Hepatocyte (in vitro differentiated cells): ENCODE measurements around the gene MARK2. TPM values are rescaled to one million over a fixed set of nuclear protein-coding genes. Genes with fewer than 3 reads are reported as not detected.

ENCODE experiments used
- DNase-seq: peaks from one replicate; pipeline ENCODE4 v3.0.0-alpha.2; 2016; ENCODE audit warnings: low spot score
- H2AFZ ChIP-seq: fragments of 200-600 bp; sonication (generic); 2 replicates; pipeline ENCODE4 v1.6.0; 2016; ENCODE audit warnings: antibody characterized with exemption, mild to moderate bottlenecking
- H3K27ac ChIP-seq: fragments of 200-600 bp; sonication (generic); 2 replicates; pipeline ENCODE4 v1.5.1; 2016; ENCODE audit warnings: mild to moderate bottlenecking
- H3K27me3 ChIP-seq: fragments of 200-600 bp; sonication (generic); 2 replicates; pipeline ENCODE4 v1.6.1; 2016
- H3K36me3 ChIP-seq: fragments of 200-600 bp; sonication (generic); replicated peaks from 2 replicates; pipeline ENCODE4 v1.5.1; 2016; ENCODE audit warnings: low read depth; ENCODE audit not compliant: insufficient read depth
- H3K4me1 ChIP-seq: fragments of 200-600 bp; sonication (generic); 2 replicates; pipeline ENCODE4 v1.5.1; 2016; ENCODE audit warnings: mild to moderate bottlenecking, moderate library complexity; ENCODE audit not compliant: insufficient read depth
- H3K4me2 ChIP-seq: fragments of 200-600 bp; sonication (generic); 2 replicates; pipeline ENCODE4 v1.6.0; 2016
- H3K4me3 ChIP-seq: fragments of 200-600 bp; sonication (generic); 2 replicates; pipeline ENCODE4 v1.5.1; 2016; ENCODE audit warnings: mild to moderate bottlenecking
- H3K79me2 ChIP-seq: fragments of 200-600 bp; sonication (generic); 2 replicates; pipeline ENCODE4 v1.6.0; 2017; ENCODE audit warnings: mild to moderate bottlenecking
- H3K9me2 ChIP-seq: fragments of 200-600 bp; sonication (generic); replicated peaks from 2 replicates; pipeline ENCODE4 v1.6.0; 2017; ENCODE audit warnings: mild to moderate bottlenecking; ENCODE audit not compliant: insufficient read depth
- H3K9me3 ChIP-seq: fragments of 200-600 bp; sonication (generic); 2 replicates; pipeline ENCODE4 v1.5.1; 2016; ENCODE audit warnings: low read depth, mild to moderate bottlenecking
- H4K20me1 ChIP-seq: fragments of 200-600 bp; sonication (generic); 2 replicates; pipeline ENCODE4 v1.6.0; 2016; ENCODE audit warnings: mild to moderate bottlenecking; ENCODE audit not compliant: insufficient read depth, poor library complexity, severe bottlenecking
- EZH2 ChIP-seq: fragments of 200-600 bp; sonication (generic); IDR thresholded peaks from 2 replicates; pipeline ENCODE4 v1.6.1; 2016; ENCODE audit warnings: antibody characterized with exemption, mild to moderate bottlenecking, borderline replicate concordance
- EZH2phosphoT487 ChIP-seq: fragments of 200-600 bp; sonication (generic); IDR thresholded peaks from one replicate; pipeline ENCODE4 v1.6.1; 2018; ENCODE audit warnings: antibody characterized with exemption, mild to moderate bottlenecking, low read depth, moderate library complexity; ENCODE audit not compliant: unreplicated experiment, severe bottlenecking
- WGBS: methylation state at CpG from one replicate; pipeline ENCODE4 v1.1.6; 2016; ENCODE audit warnings: low lambda C conversion rate; ENCODE audit errors: missing lambda C conversion rate; 5-methylcytosine and 5-hydroxymethylcytosine counted together
- polyA plus RNA-seq: library from polyadenylated mRNA; unstranded; fragments of >200 nt; fragmentation: Nextera tagmentation; extraction: Ambion mirVana; gene quantifications from 2 replicates; pipeline ENCODE4 v1.2.1, GENCODE V29; 2016
- total RNA-seq: library from RNA; depleted of rRNA; stranded (reverse); fragments of >200 nt; gene quantifications from 2 replicates; pipeline ENCODE4 v1.2.3, GENCODE V29; 2014
- TF ChIP-seq, protein P1 (sequence below): fragments of 200-600 bp; sonication (generic); IDR thresholded peaks from 2 replicates; pipeline ENCODE4 v1.5.1; 2016; ENCODE audit warnings: antibody characterized with exemption, mild to moderate bottlenecking; ENCODE audit not compliant: poor library complexity

Gene MARK2
- total and polyA plus RNA-seq, 2 experiments from 2014 or later, result 22.4 to 48.2 TPM

DNA sequence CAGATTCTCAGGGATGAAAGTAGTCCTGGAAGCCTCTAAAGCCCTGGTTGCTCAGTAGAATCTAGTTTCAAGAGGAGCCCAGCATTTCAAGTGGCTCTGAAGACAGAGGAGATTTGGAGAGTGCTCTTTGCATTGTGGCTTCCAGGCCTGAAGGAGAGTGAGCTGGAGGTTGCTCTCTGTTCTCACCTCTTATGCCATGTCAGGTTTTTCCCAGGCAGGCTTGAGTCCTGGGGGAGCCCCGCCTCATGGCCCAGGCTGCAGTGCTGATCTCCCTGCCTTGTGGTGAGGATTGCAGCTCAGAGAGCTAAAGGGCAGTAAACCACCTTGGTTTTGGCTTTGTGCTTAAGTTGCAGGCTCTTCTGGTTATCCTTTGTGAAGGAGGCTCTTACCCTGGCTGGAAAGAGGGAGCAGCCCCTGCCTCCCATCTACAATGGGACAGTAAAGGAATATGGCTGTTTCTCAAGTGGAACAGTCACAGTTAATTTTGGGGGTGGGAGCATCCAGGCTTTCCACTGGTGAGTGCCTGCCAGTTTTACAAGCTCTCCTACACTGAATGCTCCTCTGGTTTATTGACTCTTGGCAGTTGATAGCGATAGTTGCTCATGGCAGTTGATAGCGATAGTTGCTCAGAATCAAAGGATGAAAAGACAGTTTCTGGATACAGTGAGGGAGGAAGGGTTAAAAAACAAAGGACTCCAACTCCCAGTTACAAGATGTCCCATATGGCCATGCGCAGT lies 45.5 kb downstream of the MARK2 start:
- WGBS, result 68% methylated on average over 4 of the region's 4 CpGs
- Histone ChIP-seq H3K9me3 (no peaks in the 10 kb centered on the region), H3K36me3 (no peaks in the 10 kb centered on the region), H3K4me3 (no peak overlapping the region), H3K27me3 (no peaks in the 10 kb centered on the region), H2AFZ (no peak overlapping the region), H3K9me2 (no peaks in the 10 kb centered on the region), H3K79me2 (peaks cover 87% of the 10 kb centered on the region), H3K4me1 (peaks cover 24% of the 10 kb centered on the region), H3K4me2 (no peak overlapping the region), H4K20me1 (peaks cover 47% of the 10 kb centered on the region), H3K27ac (peak overlapping the region; percentile 17)
- no peak for TF ChIP-seq EZH2phosphoT487
- TF ChIP-seq EZH2, result no peak
- TF ChIP-seq, protein P1, sequence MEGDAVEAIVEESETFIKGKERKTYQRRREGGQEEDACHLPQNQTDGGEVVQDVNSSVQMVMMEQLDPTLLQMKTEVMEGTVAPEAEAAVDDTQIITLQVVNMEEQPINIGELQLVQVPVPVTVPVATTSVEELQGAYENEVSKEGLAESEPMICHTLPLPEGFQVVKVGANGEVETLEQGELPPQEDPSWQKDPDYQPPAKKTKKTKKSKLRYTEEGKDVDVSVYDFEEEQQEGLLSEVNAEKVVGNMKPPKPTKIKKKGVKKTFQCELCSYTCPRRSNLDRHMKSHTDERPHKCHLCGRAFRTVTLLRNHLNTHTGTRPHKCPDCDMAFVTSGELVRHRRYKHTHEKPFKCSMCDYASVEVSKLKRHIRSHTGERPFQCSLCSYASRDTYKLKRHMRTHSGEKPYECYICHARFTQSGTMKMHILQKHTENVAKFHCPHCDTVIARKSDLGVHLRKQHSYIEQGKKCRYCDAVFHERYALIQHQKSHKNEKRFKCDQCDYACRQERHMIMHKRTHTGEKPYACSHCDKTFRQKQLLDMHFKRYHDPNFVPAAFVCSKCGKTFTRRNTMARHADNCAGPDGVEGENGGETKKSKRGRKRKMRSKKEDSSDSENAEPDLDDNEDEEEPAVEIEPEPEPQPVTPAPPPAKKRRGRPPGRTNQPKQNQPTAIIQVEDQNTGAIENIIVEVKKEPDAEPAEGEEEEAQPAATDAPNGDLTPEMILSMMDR, result no peak
- no peak for DNase-seq

DNA sequence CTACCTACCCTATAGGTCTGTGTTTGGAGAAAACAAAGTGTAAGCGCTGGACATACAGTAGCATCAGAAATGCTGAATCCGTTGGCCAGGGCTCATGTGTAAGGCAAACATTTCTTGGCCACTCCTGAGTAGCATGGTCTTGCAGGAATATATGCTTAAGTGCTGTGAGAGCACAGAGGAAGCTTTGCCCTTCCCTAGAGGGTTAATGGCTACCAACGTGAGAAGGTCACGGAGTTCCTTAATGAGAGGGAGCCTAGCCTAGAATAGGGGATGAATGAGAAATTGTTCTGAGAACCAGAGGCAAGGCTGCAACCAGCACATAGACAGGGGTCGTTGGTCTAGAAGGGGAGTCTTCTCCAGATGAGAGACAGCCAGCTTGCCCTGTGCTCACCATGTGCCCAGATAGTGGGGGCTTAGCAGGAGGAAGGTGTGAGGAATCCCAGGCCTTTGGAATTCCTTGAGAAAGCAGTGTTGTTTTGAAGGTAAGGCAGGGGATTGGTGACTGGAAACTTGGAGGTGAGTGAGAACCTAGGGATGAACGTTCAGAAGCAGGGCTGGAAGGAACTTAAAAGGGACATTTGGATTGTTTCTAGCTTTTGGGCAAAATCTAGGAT lies 48.6 kb downstream of the MARK2 start:
- Histone ChIP-seq H3K36me3 (no peaks in the 10 kb centered on the region), H3K9me2 (no peaks in the 10 kb centered on the region), H3K4me2 (peak overlapping the region; percentile 77), H3K4me1 (peaks cover 34% of the 10 kb centered on the region), H3K79me2 (peaks cover 87% of the 10 kb centered on the region), H3K27ac (peak overlapping the region; percentile 99), H3K9me3 (no peaks in the 10 kb centered on the region), H3K4me3 (no peak overlapping the region), H2AFZ (no peak overlapping the region), H4K20me1 (peaks cover 69% of the 10 kb centered on the region), H3K27me3 (no peaks in the 10 kb centered on the region)
- no peak for DNase-seq
- TF ChIP-seq, protein P1, result no peak
- TF ChIP-seq EZH2phosphoT487, result no peak
- TF ChIP-seq EZH2, result no peak
- WGBS, result 54% methylated on average over 6 of the region's 6 CpGs

DNA sequence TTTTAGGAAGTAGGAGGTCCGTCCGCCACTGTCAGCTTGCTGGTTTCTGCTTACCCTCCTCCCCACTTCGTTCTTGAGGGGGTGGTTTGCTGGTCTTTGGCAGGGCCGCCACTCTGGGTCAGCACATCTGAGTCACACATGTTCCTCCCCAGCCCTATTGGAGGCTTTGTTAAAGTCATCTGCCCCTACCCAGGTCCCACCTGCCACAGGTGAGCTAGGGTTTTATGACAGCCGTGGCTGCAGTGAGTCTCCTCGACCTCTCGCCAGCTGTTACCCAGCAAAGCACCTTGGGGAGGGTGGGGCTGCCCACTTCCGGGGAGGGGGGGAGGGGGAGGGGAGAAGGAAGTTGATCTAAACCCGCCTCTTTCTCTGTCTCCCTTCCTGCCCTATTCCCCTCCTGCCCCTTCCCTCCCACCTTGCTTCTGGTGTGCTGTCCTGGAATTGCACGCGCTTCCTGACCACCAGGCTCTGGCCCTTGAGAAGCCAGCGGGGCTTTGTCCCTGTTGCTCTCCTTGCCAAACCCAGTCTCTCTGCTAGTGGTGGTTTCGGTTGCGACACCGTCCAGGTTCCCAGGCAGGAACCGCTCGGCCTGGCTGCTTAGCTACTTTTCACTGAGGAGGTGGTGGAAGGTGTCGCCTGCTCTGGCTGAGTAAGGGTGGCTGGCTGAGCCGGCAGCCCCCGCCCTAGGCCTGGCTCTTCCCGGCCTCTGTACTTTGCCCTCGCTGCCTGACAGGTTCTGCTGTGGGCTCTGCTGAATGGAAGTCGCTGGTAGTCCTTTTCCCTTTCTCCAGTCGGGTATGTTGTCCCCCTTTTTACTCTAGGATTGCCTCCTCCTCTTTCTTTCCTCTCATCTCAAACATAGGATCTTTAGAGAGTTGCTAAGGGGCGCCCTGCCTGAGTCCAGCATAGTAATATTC lies 49.5 kb downstream of the MARK2 start:
- peaks cover 69% of the 10 kb centered on the region for H4K20me1 ChIP-seq
- H3K4me3 ChIP-seq, result no peak overlapping the region
- no peaks in the 10 kb centered on the region for H3K36me3 ChIP-seq
- H3K4me1 ChIP-seq, result peaks cover 34% of the 10 kb centered on the region
- WGBS, result 41% methylated on average over 22 of the region's 25 CpGs
- no peaks in the 10 kb centered on the region for H3K27me3 ChIP-seq
- no peak overlapping the region for H2AFZ ChIP-seq
- H3K4me2 ChIP-seq, result peak overlapping the region; percentile 77
- no peaks in the 10 kb centered on the region for H3K9me2 ChIP-seq
- peak; percentile 85 for DNase-seq
- no peaks in the 10 kb centered on the region for H3K9me3 ChIP-seq
- peak overlapping the region; percentile 99 for H3K27ac ChIP-seq
- no peak for TF ChIP-seq EZH2
- TF ChIP-seq, protein P1, result no peak
- no peak for TF ChIP-seq EZH2phosphoT487
- H3K79me2 ChIP-seq, result peaks cover 87% of the 10 kb centered on the region
